A673 (cell line): ENCODE data around the gene SF3B6. TPM values are rescaled to one million over a fixed set of nuclear protein-coding genes. Genes with fewer than 3 reads are reported as not detected.

Experiments
- Bru-seq: library from RNA; stranded (reverse); fragments of 400-500 nt; gene quantifications from one replicate; lab custom pipeline; 2021; lab: Mats Ljungman, UMichigan
- BruChase-seq, 2 experiments: library from RNA; stranded (reverse); fragments of 400-500 nt; gene quantifications; one replicate each; lab custom pipeline; 2021; lab: Mats Ljungman, UMichigan
- BruUV-seq: library from RNA; stranded (reverse); fragments of 400-500 nt; replicated peaks from 2 replicates; lab custom pipeline; 2021; lab: Mats Ljungman, UMichigan
- CTCF ChIA-PET: fragments of 300-600 bp; sonication (Branson Sonifier 250); formaldehyde crosslinking; loops from one replicate; lab custom pipeline; 2022; ENCODE audit warnings: antibody characterized with exemption; lab: Charles Lee
- POLR2A ChIA-PET: fragments of 300-600 bp; sonication (Branson Sonifier 250); formaldehyde crosslinking; loops from one replicate; lab custom pipeline; 2022; ENCODE audit warnings: antibody characterized with exemption; ENCODE audit not compliant: low non-redundant PET; lab: Charles Lee
- DNase-seq: peaks from one replicate; pipeline ENCODE4 v3.0.0-alpha.2; 2015; ENCODE audit warnings: low spot score
- H3K27ac ChIP-seq: fragments of 200-600 bp; sonication (generic); 2 replicates; pipeline ENCODE4 v1.5.1; 2016; ENCODE audit warnings: mixed run types, low read depth, mild to moderate bottlenecking, mixed read lengths, antibody characterized with exemption, low read length; ENCODE audit not compliant: poor library complexity, severe bottlenecking
- H3K27me3 ChIP-seq: fragments of 200-600 bp; sonication (generic); replicated peaks from 2 replicates; pipeline ENCODE4 v1.6.1; 2017; ENCODE audit warnings: mixed run types, low read depth, mild to moderate bottlenecking, mixed read lengths, antibody characterized with exemption, low read length; ENCODE audit not compliant: insufficient read depth, poor library complexity
- H3K36me3 ChIP-seq: fragments of 200-600 bp; sonication (generic); 2 replicates; pipeline ENCODE4 v1.6.1; 2016; ENCODE audit warnings: mixed run types, mild to moderate bottlenecking, mixed read lengths, antibody characterized with exemption, low read length; ENCODE audit not compliant: insufficient read depth, poor library complexity, severe bottlenecking
- H3K4me1 ChIP-seq: fragments of 200-600 bp; sonication (generic); 2 replicates; pipeline ENCODE4 v1.6.1; 2017; ENCODE audit warnings: mixed run types, mild to moderate bottlenecking, mixed read lengths, antibody characterized with exemption, low read length; ENCODE audit not compliant: insufficient read depth, poor library complexity, severe bottlenecking
- H3K4me3 ChIP-seq: fragments of 200-600 bp; sonication (generic); 2 replicates; pipeline ENCODE4 v1.5.1; 2016; ENCODE audit warnings: low read depth, mixed run types, mild to moderate bottlenecking, mixed read lengths, low read length; ENCODE audit not compliant: poor library complexity, severe bottlenecking
- H3K9me3 ChIP-seq: fragments of 200-600 bp; sonication (generic); 2 replicates; pipeline ENCODE4 v1.6.1; 2016; ENCODE audit warnings: mixed run types, low read depth, mild to moderate bottlenecking, mixed read lengths, antibody characterized with exemption, low read length; ENCODE audit not compliant: poor library complexity, severe bottlenecking
- CTCF ChIP-seq: fragments of 300-800, 200-600 bp; sonication (generic); conservative IDR thresholded peaks from 2 replicates; pipeline ENCODE4 v1.5.1; 2017; ENCODE audit warnings: low read depth, mild to moderate bottlenecking, antibody characterized with exemption, low read length, moderate library complexity, mixed read lengths
- EZH2 ChIP-seq: fragments of 200-600 bp; sonication (generic); IDR thresholded peaks from 2 replicates; pipeline ENCODE4 v1.6.1; 2017; ENCODE audit warnings: borderline replicate concordance, low read depth, mild to moderate bottlenecking, mixed read lengths, antibody characterized with exemption, low read length; ENCODE audit not compliant: poor library complexity, severe bottlenecking
- intact Hi-C: fragments of 100-400 bp; cut with micrococcal nuclease; formaldehyde crosslinking; loops from one replicate; pipeline ENCODE4 v1.10.0; 2022; ENCODE audit not compliant: unreplicated experiment
- long read RNA-seq: library from polyadenylated mRNA; stranded (forward); transcript quantifications from one replicate; pipeline ENCODE4 v2.0.0, GENCODE V29; 2022
- total RNA-seq: library from RNA; stranded (reverse); gene quantifications from 2 replicates; pipeline ENCODE4 v1.2.3, GENCODE V29; 2021

The SF3B6 gene, protein sequence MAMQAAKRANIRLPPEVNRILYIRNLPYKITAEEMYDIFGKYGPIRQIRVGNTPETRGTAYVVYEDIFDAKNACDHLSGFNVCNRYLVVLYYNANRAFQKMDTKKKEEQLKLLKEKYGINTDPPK
- total RNA-seq (123 and 130 TPM in 2 replicates), Bru-seq, nascent RNA (percentile 84 among the genes with signal in this experiment), BruChase-seq, experiment 1, labeled RNA remaining after a 2-hour chase (percentile 67 among the genes with signal in this experiment), BruChase-seq, experiment 2, labeled RNA remaining after a 6-hour chase (percentile 82 among the genes with signal in this experiment)
- long read RNA-seq, transcript SF3B6-201 (4 exons, 770 nt) = major isoform, 185 of 196 reads
- long read RNA-seq, partial matches to known transcripts = 1 of 196 reads
- long read RNA-seq, other reads (novel, unspliced or antisense) = 10 of 196 reads

DNA sequence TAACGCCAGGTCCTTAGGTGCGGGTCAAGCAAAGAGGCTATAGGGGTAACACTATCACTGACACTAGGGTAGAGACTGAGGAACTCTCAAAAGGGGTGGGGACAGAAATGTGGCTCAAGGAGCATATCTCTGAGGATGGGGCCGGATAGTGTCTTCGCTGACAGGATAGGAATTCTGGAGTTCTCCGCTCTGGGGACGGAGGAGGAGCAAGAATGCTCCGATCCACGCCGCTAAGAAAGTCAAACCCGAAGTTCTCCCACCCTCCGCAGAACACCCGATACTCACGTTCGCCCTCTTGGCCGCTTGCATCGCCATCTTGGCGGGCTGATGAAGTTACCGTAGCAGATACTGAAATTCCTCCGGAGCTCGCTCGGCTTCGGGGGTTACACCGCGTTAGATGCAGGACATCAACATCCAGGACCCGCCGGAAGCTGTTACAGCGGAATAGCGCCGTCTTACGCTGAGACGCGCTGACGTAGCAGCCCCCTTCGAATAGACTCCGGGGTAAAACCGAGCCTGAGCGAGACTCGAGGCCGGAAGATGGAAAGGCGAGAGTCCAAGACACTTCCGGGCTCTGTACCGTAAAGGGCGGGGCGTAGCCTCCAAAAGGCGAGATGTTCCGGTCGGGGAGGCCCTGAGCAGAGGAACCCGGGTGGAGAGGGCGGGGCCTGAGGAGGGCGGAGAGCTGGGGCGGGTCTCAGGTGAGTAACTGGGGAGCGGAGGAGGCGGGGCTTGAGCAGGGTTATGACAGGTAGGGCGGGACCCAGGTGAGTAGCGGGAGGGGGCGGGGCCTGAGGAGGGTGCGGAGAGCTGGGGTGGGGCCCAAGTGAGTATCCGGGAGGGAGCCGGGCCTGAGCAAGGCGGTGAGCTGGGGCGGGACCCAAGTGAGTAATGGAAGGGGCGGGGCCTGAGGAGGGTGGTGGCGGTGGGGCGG lies at the start of gene SF3B6:
TSS of gene SF3B6 (minus strand) at position 412 of the 934 bp plus-strand sequence. CDS start at position 315, 97 bp downstream.
- DNase-seq = peak; percentile 100
- POLR2A ChIA-PET = interaction anchor here (0.7 kb wide), 1 partner anchor 149 kb away, joined by 3 read pairs; the partner anchor contains the start of gene ATAD2B
- peak within 1 kb of the TSS; percentile 82 for H3K4me3 ChIP-seq
- CTCF ChIA-PET = interaction anchor here (0.6 to 1.4 kb wide), 3 partner anchors 8 to 965 kb away, joined by 3 to 4 read pairs (median 4); partner anchors contain the start of genes ATAD2B and TP53I3
- H3K27ac ChIP-seq = peak within 1 kb of the TSS; percentile 67
- no peaks in the 10 kb centered on the region for H3K9me3 ChIP-seq
- no peaks in the 10 kb centered on the region for H3K27me3 ChIP-seq
- peaks cover 21% of the 10 kb centered on the region for H3K36me3 ChIP-seq
- intact Hi-C loops = loop anchor here (5.0 kb wide), 1 partner anchor 254 kb away; no protein-coding TSS in a partner anchor
- BruUV-seq = TSS peak; percentile 67
- H3K4me1 ChIP-seq = peaks cover 7% of the 10 kb centered on the region
- no peak for TF ChIP-seq EZH2
- TF ChIP-seq CTCF = no peak

DNA sequence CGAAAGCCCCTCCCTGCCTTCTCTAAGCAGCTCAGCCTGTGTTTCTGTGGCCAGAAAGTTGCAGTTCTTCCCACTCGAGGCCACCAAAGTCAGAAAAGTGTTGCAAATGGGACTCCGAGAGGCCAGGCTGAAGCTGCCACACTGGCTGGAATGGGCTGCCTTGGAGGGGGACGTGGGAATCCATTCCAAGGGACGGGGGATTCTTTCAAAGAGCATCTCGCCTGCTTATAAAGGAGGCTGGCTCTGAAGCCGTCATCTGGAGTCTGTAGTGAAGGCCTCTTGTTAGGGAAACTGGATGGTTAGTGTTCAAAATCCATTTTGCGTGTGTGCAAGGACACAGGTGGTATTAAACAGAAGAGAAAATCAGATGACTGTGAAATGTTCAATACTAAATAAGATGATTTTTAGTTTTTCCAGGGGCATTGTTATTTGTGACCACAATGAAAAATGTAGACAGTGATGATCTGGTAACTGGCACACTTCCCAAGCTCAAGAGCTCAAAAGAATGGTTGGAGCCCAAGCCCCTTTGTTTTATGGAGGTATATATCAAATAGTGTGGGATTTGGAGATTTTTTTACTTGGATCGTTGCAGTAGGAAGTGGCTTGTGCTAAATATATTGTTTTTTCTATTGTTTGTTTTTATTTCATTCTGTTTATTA lies 47.9 kb upstream of the SF3B6 start:
- TF ChIP-seq CTCF (no peak), EZH2 (no peak)
- no peak for DNase-seq
- ChIA-PET CTCF (no interaction called here), POLR2A (no interaction called here)
- H3K4me1 ChIP-seq = peaks cover 11% of the 10 kb centered on the region
- BruUV-seq = TSS peak; percentile 43
- peak overlapping the region; percentile 56 for H3K4me3 ChIP-seq
- no peaks in the 10 kb centered on the region for H3K9me3 ChIP-seq
- peak overlapping the region; percentile 73 for H3K27ac ChIP-seq
- intact Hi-C loops = no loop called here
- H3K27me3 ChIP-seq = no peaks in the 10 kb centered on the region
- H3K36me3 ChIP-seq = no peaks in the 10 kb centered on the region
